NB4 (cell line): Measurements from ENCODE around the gene TAF1A.
"Not testable (repeated sequence)": the region's sequence is repeated elsewhere in the genome, so short reads cannot be mapped to it uniquely, and the experiment has no call there.

Experiments
- DNase-seq: peaks from one replicate; pipeline ENCODE4 v3.0.0; 2010; ENCODE audit warnings: low read depth
- H3K4me3 ChIP-seq: one replicate; pipeline ENCODE4 v1.5.1; 2011; ENCODE audit warnings: mild to moderate bottlenecking, low read depth, low read length, moderate library complexity
- CTCF ChIP-seq: IDR thresholded peaks from one replicate; pipeline ENCODE4 v1.5.1; 2012; ENCODE audit warnings: low read depth, low read length
- MAX ChIP-seq: IDR thresholded peaks from 2 replicates; pipeline ENCODE4 v1.6.1; 2011; ENCODE audit warnings: low read depth, low read length
- MYC ChIP-seq: IDR thresholded peaks from 2 replicates; pipeline ENCODE4 v1.6.1; 2011; ENCODE audit warnings: low read depth, low read length
- POLR2A ChIP-seq: IDR thresholded peaks from 2 replicates; pipeline ENCODE4 v1.6.1; 2011; ENCODE audit warnings: mild to moderate bottlenecking; ENCODE audit not compliant: insufficient read length; ENCODE audit errors: extremely low read depth

Gene TAF1A

GRCh38 chr1:222610728-222611127 is 21.0 kb upstream of the TAF1A start:
- no peak for TF ChIP-seq MYC
- TF ChIP-seq POLR2A = no peak
- no peak for TF ChIP-seq CTCF
- TF ChIP-seq MAX = no peak
- no peak for DNase-seq
- no peak overlapping the region for H3K4me3 ChIP-seq

GRCh38 chr1:222609111-222609510 is 19.4 kb upstream of the TAF1A start:
- not testable (repeated sequence) for DNase-seq, H3K4me3 ChIP-seq

- no peak for DNase-seq
- H3K4me3 ChIP-seq = no peak overlapping the region
- TF ChIP-seq MAX (no peak), CTCF (no peak), MYC (no peak), POLR2A (no peak)
Measured at GRCh38 chr1:222606757-222607156, 17.0 kb upstream of the TAF1A start.

- DNase-seq = no peak
- TF ChIP-seq POLR2A (no peak), MYC (no peak), CTCF (no peak), MAX (no peak)
- no peak overlapping the region for H3K4me3 ChIP-seq
Measured at GRCh38 chr1:222601257-222601656, 11.5 kb upstream of the TAF1A start.

GRCh38 chr1:222600281-222600680 is 10.5 kb upstream of the TAF1A start:
- H3K4me3 ChIP-seq = no peak overlapping the region
- TF ChIP-seq CTCF (no peak), MAX (no peak), MYC (no peak), POLR2A (no peak)
- DNase-seq = no peak

GRCh38 chr1:222596696-222597095 is 7.0 kb upstream of the TAF1A start:
- H3K4me3 ChIP-seq = no peak overlapping the region
- no peak for TF ChIP-seq POLR2A
- no peak for TF ChIP-seq MAX
- TF ChIP-seq CTCF = no peak
- no peak for TF ChIP-seq MYC
- no peak for DNase-seq
